ENCODE data around the gene PRG2. TPM values are rescaled to one million over a fixed set of nuclear protein-coding genes. Genes with fewer than 3 reads are reported as not detected.

PRG2 gene
- total and polyA plus RNA-seq, 2 of the 13 experiments (the other 11 are each of a cell fraction or from before 2014, with no cell fraction given) = not detected

GRCh38 chr11:57387289-57388030 is 3.0 kb downstream of the PRG2 start (continued):
- TF ChIP-seq, protein P1, sequence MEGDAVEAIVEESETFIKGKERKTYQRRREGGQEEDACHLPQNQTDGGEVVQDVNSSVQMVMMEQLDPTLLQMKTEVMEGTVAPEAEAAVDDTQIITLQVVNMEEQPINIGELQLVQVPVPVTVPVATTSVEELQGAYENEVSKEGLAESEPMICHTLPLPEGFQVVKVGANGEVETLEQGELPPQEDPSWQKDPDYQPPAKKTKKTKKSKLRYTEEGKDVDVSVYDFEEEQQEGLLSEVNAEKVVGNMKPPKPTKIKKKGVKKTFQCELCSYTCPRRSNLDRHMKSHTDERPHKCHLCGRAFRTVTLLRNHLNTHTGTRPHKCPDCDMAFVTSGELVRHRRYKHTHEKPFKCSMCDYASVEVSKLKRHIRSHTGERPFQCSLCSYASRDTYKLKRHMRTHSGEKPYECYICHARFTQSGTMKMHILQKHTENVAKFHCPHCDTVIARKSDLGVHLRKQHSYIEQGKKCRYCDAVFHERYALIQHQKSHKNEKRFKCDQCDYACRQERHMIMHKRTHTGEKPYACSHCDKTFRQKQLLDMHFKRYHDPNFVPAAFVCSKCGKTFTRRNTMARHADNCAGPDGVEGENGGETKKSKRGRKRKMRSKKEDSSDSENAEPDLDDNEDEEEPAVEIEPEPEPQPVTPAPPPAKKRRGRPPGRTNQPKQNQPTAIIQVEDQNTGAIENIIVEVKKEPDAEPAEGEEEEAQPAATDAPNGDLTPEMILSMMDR (CRISPR knock-in tag; IDR thresholded peaks at IDR 0.05) = peak; percentile 61
- TF ChIP-seq STAG1 (CRISPR knock-in tag; IDR thresholded peaks at IDR 0.05) (peak; percentile 63), ZSCAN30 (CRISPR knock-in tag; IDR thresholded peaks at IDR 0.05) (no peak), CCDC6 (CRISPR knock-in tag; IDR thresholded peaks at IDR 0.05) (no peak)
- TF ChIP-seq, protein P2, sequence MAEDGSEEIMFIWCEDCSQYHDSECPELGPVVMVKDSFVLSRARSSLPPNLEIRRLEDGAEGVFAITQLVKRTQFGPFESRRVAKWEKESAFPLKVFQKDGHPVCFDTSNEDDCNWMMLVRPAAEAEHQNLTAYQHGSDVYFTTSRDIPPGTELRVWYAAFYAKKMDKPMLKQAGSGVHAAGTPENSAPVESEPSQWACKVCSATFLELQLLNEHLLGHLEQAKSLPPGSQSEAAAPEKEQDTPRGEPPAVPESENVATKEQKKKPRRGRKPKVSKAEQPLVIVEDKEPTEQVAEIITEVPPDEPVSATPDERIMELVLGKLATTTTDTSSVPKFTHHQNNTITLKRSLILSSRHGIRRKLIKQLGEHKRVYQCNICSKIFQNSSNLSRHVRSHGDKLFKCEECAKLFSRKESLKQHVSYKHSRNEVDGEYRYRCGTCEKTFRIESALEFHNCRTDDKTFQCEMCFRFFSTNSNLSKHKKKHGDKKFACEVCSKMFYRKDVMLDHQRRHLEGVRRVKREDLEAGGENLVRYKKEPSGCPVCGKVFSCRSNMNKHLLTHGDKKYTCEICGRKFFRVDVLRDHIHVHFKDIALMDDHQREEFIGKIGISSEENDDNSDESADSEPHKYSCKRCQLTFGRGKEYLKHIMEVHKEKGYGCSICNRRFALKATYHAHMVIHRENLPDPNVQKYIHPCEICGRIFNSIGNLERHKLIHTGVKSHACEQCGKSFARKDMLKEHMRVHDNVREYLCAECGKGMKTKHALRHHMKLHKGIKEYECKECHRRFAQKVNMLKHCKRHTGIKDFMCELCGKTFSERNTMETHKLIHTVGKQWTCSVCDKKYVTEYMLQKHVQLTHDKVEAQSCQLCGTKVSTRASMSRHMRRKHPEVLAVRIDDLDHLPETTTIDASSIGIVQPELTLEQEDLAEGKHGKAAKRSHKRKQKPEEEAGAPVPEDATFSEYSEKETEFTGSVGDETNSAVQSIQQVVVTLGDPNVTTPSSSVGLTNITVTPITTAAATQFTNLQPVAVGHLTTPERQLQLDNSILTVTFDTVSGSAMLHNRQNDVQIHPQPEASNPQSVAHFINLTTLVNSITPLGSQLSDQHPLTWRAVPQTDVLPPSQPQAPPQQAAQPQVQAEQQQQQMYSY (CRISPR knock-in tag; IDR thresholded peaks at IDR 0.05) = no peak
